Measurements from ENCODE around the gene UNKL.

Gene UNKL

DNA sequence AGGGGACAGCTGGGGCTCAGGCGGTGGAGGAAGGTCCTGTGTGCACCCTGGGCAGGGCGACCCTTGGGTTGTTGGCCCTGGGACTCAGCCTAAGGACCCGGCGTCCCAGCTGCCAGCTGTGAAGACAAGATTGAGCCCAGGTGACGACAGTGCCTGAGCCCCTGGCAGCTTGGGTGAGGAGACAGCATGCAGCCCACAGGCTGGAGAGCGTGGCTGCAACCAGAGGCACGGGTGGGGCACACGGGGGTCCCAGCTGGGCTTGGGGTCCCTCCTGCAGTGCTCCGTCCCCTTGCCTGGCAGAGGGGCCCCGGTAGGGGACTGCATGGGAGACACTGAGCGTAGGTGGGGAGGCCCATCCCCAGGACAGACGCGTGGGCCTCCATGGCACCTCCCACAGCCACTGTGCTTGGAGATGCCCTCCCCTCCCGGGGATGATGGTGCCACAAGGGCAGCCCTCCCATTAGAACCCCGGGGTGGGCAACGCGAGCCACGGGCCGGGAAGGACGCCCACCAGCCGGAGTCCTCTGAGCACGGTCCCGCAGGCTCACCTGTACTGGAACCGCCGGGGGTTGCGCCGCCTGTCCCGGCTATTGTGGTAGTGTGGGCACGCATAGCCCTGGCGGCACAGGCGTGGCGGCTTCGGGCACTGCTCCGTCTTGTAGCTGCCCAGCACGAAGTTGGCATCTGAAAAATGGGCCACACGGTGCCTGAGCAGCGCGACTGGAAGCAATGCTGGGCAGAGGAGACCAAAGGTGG is 15.5 kb downstream of the UNKL start:
- no peak for DNase-seq

DNA sequence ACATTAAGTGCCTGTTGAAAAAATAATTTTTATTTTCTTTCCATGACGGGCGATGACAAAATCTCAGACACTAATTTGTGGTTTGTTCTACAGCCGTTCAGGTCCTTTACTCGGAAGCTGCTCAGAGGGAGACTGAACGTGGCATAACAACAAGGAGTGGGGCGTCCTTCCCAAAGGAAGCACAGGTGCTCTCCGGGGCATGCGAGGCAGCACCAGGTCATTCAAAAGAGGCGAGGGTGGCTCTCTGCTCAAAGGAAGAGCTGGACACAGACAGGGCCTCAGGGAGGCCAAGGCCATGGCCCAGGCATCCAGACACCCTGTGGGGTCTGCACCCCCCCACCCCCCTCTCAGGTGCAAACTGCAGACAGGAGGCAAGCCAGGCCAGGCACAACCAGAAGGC is 16.2 kb downstream of the UNKL start:
- DNase-seq, result no peak

DNA sequence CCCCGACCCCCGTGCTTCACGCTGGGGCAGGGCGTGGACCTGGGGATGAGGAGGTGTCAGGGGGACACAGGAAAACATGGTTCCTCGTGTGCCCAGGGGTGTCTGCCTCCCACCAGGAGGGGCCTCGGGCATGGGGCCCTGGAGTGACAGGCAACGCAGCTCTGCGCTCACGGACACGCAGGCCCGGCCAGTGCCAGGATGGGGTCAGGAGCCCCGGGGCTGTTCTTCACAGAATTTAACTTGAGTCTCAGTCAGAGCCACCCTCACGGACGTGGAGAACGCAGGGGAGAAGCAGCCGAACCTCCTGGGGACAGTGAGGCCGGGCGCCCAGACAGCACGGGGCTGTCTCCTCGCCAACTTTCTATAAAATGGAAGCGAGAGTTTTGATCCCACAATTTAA is 16.7 kb downstream of the UNKL start:
- no peak for DNase-seq

DNA sequence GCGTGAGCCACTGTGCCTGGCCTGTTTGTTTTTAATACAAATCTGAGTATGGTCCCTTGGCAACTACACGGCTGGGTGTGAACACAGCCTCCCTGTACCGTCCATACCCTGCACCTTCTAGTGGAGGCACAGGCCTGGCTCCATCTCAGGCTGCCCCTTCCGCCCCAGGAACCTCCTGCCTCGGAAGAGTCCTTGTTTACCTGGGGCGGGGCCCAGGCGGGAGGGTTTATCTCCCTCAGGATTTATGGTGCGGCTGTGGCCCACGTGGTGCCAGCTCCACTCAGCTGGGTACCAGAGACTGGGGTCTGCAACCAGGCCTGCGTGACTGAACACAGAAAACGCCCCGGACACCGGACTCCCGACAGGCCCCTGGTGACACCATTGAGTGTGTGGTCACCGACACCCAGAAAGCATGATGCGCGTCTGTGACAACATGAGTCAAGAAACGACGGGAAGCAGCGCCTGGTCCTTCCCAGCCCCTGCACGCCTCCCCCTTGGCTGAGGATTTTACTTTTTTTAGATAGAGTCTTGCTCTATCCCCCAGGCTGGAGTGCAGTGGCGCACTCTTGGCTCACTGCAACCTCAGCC is 19.0 kb downstream of the UNKL start:
- no peak for DNase-seq

DNA sequence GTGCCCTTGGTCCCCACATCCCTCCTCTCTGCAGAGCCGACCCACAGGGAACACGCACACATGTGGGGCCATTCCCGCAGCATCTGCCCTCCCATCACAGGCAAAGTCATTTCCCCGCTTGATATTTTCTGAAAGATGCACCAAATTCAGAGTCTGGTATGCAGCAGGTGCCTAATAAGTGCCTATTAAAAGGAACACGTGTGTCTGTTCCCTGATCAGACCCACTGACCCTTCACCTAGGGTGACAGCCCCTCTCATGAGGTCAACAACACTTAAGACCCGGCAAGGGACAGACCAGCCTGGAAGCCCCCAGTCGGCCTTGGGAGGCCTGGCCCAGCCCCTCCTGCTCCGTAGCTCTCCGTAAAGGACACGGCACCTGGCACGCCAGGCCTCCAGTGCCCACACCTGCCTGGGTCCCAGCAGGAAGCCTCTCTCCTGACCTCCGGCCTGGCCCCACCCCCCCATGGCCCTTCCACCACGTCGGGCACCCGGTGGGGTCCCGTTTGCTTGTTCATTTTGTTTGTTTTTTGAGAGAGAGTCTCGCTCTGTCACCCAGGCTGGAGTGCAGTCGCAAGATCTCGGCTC is 20.0 kb downstream of the UNKL start:
- no peak for DNase-seq

DNA sequence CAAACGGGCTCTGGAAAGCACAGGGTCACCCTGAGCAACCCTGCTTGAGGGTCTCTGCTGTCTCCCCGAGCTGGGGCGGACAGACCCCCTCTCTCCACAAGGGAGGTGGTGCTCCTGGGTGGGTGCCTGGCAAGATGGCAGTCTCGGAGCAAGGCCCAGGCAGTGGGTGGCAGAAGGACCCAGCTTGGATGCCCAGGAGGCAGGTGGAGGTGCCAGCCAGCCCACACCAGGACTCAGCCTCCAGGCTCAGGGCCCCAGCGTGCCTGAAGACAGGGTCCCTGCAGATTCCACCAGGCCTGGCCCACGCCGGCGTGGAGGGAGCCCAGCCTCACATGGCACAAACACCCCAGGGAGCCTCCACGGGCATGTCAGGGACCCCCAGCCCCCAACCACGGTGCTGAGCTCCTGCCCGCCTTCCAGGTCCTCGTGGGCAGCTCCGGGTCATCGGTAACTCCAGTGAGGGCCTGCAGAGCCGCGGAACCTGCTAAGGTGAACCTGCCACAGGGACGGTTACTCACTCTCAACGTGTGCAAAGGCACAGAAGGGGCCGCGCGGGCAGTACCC is 20.8 kb downstream of the UNKL start:
- no peak for DNase-seq

DNA sequence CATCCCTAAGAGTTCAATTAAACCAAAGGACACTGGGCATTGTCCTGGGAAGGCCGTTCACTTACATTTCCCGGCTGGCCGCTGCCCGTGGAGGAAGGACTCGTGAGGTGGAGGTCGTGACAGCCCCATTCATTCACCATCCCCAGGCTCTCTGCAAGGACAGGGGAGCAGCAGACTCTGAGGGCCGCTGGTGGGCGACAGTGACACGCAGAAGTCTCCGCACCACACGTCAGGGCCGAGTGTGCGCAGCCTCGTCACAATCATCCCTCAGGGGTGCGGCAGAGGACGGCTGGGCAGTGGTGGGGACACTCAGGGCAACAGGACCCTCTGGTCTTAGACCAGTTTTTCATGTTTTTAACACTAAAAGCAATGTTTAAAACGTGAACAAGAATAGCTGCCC is 21.7 kb downstream of the UNKL start:
- no peak for DNase-seq

DNA sequence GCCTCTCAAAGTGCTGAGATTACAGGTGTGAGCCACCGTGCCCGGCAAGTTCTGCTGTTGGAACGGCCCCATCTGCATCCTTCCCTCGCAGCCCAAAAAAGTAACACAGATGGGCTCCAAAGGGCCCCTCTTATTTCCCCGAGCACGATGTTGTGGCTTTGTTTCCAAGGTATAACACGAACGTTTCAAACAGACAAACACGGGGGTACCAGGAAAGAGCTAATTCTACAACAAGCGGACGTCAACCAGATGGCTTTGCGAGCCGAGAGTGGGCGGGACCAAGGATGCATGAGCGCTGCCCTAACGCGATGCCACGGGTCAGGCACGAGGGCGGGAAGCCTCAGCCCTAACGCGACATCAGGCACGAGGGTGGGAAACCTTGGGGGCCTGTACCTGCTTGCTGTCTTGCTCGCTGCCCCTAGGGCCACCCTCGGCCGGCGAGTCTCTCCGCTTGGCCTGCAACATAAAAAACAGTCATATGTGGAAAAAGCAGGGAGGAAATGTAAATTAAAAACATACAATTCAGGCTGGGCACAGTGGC is 24.2 kb downstream of the UNKL start:
- DNase-seq, result no peak

DNA sequence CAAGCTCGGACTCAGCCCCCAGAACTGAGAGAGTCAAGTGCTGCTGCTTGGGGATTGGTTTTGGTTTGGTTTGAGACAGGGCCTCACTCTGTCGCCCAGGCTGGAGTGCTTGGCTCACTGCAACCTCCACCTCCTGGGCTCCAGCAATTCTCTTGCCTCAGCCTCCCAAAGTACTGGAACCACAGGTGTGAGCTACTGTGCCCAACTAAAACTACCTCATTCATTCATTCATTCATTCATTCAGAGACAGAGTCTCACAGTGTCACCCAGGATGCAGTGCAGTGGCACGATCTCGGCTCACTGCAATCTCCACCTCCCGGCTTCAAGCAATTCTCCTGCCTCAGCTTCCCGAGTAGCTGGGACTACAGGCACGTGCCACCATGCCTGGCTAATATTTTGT is 24.7 kb downstream of the UNKL start:
- no peak for DNase-seq

DNA sequence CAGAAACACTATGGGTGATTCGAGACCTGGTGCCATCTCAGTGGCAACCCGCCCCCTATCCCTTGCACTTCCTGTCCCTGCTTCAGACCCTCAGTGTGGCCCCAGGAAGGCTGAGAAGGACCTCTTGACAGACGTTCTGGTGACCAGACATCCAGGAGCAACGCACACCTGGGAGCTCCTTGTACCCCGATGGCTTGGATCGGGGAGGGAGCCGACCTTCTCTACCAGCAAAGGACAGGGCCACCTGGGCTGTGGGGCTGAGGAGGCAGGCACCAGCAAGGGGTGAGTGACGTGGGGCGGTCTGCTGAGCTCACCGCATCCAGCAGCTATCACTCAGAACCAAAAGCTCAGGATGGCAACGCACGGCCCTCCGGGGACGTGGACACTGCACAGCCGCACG is 27.2 kb downstream of the UNKL start:
- no peak for DNase-seq

DNA sequence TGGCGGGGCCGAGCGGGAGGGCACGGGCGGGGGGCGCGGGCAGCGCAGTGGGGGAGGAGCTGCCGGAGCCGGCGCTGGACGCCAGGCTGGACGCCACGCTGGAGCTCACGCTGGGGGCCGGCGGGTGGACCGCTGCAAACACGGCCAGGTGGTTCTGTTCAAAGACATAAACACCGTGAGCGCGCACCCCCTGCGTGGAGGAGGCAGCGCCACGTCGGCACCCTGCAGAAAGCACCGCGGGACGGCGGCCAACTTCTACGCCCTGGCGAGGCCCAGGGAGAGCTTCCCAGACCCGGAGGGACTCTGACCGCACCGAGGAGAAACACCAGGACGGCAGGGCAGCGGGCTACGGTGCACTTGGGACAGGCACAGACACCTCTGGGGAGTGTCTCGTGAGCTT is 29.3 kb downstream of the UNKL start:
- no peak for DNase-seq

DNA sequence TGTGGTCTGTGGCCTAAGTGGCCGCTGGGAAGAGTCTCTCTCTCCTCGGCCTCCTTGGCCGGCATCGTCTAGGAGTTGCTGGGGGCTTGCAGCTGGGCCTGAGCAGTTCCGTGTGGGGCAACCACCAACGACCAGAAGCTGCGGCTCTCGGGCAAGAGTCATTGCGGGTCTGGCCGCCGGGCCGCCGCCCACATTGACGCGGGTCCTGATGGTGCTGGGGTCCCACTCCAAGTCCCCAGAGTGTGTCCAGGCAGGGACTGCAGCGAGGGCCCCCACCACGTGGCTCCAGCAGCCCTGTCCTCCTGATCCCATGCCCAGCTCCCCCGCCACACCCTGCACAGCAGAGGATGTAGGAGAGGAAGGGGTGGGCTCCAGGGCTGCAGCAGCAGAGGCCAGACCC is 30.9 kb downstream of the UNKL start:
- DNase-seq, result no peak

DNA sequence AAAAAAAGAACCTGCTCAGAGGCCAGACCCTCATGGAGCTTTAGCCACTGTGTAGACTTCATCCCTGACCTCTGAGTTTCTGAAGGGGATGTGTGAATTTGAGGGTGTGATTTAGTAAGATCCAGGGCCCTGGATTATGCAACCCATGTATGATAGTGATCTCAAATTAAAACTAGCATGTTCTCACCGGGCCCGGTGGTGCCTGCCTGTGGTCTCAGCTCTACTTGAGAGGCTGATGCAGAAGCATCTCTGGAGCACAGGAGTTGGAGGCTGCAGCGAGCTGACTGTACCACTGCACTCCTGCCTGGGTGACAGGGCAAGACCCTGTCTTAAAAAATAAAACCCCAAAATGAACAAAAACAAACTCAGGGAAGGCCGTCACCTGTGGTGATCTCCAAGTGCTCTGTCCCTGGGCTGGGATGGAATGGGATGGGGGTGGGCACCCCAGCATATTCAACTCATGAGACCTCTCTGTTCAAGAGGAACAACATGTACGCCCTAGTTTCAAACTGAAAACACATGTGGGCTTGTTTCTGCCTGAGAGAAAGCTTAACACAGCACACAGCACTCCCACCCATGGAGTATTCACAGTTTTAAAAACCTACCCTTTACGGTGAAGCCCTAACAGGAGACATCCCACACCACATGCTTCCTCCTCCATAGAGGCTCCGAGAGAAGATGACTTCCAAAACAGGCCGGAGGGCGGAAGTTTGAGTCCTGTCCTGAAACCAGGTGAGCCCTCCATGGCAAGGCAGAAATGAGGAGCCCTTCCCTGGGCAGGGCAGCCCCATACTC is 32.7 kb downstream of the UNKL start:
- no peak for DNase-seq

DNA sequence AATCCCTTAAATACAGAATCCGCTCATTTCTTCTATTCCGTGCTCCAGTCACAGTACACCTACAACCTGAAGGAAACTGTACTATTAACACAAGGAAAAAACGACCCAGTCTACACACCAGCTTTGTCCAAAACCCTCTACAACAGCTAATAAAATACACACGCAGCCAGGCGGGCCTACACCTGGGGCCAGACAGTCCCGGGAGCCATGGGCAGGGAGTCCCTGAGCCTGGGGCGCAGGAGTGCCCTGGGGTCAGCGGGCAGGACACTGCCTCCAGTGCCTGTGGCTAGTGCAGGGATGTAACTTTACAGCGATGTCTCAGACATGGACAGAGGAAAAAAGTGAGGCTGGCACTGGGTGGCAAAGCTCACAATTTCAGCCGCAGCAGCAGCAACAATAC is 34.3 kb downstream of the UNKL start:
- no peak for DNase-seq

DNA sequence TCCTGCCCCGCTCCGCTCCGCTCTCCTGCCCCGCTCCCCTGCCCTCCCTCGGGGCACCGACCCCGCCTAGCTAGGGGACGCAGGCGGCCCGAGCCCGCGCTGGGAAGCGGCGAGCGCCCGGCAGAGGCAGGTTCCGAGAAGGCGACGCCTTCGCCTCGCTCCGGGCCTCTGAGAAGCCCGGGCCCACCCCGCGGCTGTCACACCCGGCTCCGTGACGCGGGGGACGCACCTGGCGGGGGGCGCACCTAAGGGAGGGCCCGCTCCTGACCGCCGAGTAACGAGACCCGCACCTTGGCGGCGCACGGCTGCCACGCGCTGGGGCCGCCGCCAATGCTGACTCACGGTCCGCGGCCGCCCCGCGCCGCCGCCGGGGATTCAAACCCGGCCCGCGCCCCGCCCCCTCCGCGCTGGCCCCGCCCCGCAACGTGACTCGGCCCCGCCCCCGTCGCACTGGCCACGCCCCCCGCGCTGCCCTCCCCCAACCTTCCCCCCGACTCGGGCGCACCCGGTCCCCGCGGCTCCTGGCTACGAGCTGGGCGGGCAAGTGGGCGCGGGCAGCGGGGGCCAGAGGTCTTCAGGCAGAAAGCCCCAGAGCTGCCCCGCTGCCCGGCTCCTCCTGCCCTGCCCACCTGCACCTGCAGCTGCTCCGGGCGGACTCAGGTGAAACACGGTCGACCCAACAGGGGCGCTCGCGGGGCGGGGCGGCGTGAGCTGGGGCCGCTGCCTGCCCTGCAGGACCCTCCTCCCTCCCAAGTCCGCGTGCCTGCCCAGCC is 35.0 kb downstream of the UNKL start:
- DNase-seq, result peak; percentile 74

DNA sequence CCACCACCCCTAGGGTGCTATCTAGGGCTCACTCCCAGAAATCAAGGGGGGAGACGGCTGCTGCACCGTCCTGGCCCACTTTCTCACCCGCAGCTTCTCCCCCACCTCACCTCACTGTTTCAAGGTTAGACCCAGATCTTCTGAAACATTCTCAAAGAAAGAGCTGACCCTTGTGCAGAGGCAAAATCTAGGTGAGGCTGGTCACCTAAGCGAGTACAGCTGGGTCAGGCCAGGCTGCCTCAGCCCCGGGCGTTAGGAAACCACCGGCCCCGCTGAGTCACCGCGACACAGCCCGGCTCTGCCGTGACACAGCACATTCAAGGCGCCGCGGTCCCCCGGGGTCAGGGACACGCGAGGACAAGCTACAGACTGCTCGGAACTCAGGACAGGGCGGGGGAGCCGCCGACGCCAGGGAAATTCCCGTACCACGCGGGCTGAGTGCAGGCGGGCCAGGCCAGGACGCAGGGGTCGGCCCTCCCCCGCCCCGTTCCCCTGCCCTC is 35.6 kb downstream of the UNKL start:
- no peak for DNase-seq

DNA sequence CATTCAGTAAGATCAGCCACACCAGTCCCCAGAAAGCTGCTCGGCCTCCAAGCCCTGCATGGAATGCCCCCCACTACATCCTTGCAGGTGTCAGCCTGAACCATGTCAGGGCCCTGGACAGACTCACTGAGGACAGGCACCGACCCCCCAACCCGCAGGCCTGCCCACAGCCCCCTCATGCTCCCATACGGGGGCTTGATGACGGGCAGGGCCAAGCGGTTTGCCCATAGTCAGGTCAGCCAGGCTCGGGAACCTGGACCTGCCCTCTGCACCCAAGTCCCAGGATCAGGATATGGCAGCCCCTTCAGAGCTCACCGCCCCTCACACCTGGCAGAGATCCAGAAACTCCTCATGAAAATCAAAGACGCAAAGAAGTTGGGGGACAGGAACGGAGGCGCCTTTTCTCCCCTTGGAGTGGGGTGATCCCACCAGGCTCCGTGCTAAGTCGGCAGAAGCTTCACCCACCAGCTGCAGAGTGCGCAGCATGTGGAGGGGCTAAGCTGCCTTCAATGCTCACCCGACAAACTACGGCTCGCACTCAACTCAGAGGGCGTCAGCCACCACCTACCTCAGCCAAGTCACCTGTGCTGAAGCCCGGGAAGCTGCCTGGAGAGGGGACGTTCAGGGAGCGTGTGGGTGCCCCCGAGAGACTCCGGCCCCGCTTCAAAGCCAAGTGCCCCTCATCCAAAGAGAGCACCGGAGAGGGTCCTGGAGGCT is 36.3 kb downstream of the UNKL start:
- no peak for DNase-seq

DNA sequence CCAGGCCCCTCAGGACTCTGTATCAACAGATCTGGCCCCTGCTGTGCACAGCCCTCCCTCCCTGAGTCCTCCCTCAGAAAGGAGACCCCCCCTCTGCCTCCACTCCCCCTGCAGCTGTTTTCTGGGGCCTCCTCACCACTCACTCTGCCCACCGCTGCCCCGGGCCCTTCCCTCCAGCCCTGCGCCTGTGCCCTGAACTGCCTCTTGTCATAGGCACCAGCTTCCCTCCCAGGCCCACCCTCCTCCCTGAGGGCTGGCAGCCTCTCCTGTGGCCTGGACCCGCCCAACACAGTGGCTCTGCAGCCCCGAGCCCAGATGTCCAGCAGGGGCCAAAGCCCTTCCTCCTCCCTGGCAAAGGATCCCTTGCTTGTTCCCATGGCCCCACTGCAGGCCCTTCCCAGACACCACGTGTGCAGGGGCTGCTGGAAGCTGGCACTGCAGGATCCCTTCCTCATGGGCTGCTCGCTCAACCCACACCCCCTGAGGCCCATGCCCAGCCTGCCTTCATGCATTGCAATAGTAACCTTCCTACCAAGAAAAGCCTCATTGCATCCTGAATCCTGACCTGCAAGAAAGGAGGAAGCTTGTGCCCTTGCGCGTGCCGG is 37.0 kb downstream of the UNKL start:
- no peak for DNase-seq

DNA sequence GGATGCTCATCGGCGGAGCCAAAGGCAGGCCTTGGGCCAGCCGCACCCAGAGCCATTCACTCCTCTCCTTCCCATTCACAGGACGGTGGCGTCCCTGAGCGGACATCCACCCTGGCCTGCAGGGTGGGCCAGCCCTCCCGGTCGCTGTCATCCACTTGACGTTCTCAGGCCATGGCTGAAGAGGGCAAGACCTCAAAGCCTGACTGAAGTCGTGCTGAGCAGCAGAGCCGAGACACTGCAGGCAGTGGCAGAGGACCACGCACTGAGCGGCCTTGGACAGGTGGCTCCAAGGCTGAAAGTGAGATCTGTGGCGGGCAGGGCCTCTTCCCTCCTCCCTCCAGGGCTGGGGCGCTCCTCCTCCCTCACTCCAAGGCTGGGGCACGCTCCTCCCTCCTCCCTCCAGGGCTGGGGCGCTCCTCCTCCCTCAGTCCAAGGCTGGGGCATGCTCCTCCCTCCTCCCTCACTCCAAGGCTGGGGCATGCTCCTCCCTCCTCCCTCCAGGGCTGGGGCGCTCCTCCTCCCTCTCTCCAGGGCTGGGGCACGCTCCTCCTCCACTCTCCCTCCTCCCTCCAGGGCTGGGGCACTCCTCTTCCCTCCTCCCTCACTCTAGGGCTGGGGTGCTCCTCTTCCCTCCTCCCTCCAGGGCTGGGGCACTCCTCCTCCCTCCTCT is 38.6 kb downstream of the UNKL start:
- no peak for DNase-seq

DNA sequence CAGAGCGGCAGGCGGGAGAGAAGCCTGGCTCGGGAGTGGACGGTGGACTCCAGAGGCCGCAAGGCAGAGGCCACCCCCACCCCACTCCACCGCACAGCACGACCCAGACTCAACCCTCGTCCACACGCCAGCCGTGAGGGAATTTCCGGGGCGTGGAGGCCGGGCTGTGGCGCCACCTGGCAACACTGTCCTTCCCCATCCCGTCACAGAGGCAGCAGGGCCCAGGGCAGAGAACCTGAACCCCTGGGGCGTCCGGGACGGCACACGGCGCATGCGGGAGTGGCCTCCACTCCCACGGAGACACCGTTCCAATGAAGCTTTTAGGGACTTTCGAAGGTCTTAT is 39.2 kb downstream of the UNKL start:
- no peak for DNase-seq

Measured in NCI-H345 (cell line).